Loucy (cell line): ENCODE data around the gene GIT1.

ENCODE experiments used
- H2AFZ ChIP-seq: fragments of 200-600 bp; sonication (generic); 2 replicates; pipeline ENCODE4 v1.6.0; 2016; ENCODE audit warnings: antibody characterized with exemption, mild to moderate bottlenecking, low read length, moderate library complexity
- H3F3A ChIP-seq: fragments of 200-600 bp; 2 replicates; pipeline ENCODE4 v1.6.0; 2016; ENCODE audit warnings: antibody characterized with exemption, low read depth, mild to moderate bottlenecking
- H3K27me3 ChIP-seq: fragments of 200-600 bp; sonication (generic); 2 replicates; pipeline ENCODE4 v1.6.1; 2014; ENCODE audit warnings: low read length, mild to moderate bottlenecking; ENCODE audit not compliant: insufficient read depth, poor library complexity, severe bottlenecking
- H3K36me3 ChIP-seq: fragments of 200-600 bp; sonication (generic); 2 replicates; pipeline ENCODE4 v1.6.1; 2016; ENCODE audit warnings: low read length; ENCODE audit not compliant: insufficient read depth
- H3K4me1 ChIP-seq: fragments of 200-600 bp; sonication (generic); 2 replicates; pipeline ENCODE4 v1.5.1; 2014; ENCODE audit warnings: low read length, mild to moderate bottlenecking; ENCODE audit not compliant: insufficient read depth, poor library complexity, severe bottlenecking
- H3K4me2 ChIP-seq: fragments of 200-600 bp; sonication (generic); 2 replicates; pipeline ENCODE4 v1.6.0; 2014; ENCODE audit warnings: antibody characterized with exemption, low read length, low read depth, mild to moderate bottlenecking; ENCODE audit not compliant: poor library complexity, severe bottlenecking
- H3K4me3 ChIP-seq: fragments of 200-600 bp; sonication (generic); 2 replicates; pipeline ENCODE4 v1.5.1; 2014; ENCODE audit warnings: low read length, mild to moderate bottlenecking, mixed read lengths; ENCODE audit not compliant: poor library complexity, severe bottlenecking
- H3K79me2 ChIP-seq: fragments of 200-600 bp; sonication (generic); 2 replicates; pipeline ENCODE4 v1.6.1; 2014; ENCODE audit warnings: low read length; ENCODE audit not compliant: insufficient read depth
- H3K9ac ChIP-seq: fragments of 200-600 bp; sonication (generic); 2 replicates; pipeline ENCODE4 v1.6.0; 2014; ENCODE audit warnings: mild to moderate bottlenecking, low read depth, low read length, moderate library complexity; ENCODE audit not compliant: poor library complexity, severe bottlenecking
- H3K9me2 ChIP-seq: fragments of 200-600 bp; sonication (generic); replicated peaks from 2 replicates; pipeline ENCODE4 v1.6.1; 2016; ENCODE audit warnings: low read depth, low read length, mixed read lengths
- H3K9me3 ChIP-seq: fragments of 200-600 bp; sonication (generic); 2 replicates; pipeline ENCODE4 v1.6.1; 2014; ENCODE audit warnings: mild to moderate bottlenecking, antibody characterized with exemption, low read length, low read depth; ENCODE audit not compliant: insufficient read depth
- H4K20me1 ChIP-seq: fragments of 200-600 bp; sonication (generic); 2 replicates; pipeline ENCODE4 v1.6.0; 2014; ENCODE audit warnings: antibody characterized with exemption, low read length, mild to moderate bottlenecking; ENCODE audit not compliant: insufficient read depth, poor library complexity, severe bottlenecking
- EZH2phosphoT487 ChIP-seq: fragments of 200-600 bp; IDR thresholded peaks from 2 replicates; pipeline ENCODE4 v1.6.1; 2018; ENCODE audit warnings: antibody characterized with exemption, mild to moderate bottlenecking, moderate library complexity, borderline replicate concordance
- TF ChIP-seq, protein P1 (sequence below): fragments of 200-600 bp; sonication (generic); conservative IDR thresholded peaks from 2 replicates; pipeline ENCODE4 v1.5.1; 2014; ENCODE audit warnings: mild to moderate bottlenecking, antibody characterized with exemption, low read length

GIT1 gene

DNA sequence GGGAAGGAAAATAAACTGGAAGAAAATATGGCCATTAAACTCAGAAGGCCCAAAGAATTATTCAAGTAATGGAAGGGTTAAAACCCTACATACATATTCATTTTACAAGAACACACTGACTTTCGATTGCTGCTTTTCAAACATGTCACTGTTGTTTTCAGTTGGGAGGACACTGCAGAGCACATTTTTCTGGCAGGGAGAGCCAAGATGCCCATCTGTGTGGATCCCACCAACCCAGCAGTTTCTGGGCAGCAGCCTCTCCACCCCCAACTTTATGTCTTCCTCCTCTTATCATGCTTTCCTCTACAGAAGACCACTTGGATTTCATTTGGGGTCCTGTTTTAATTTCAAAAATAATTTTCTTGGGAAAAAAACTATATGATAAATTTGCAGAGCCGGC lies 40.4 kb upstream of the GIT1 start:
- Histone ChIP-seq H3K27me3 (no peaks in the 10 kb centered on the region), H3K4me1 (no peaks in the 10 kb centered on the region), H2AFZ (no peak overlapping the region), H3K9ac (no peak overlapping the region), H3K4me3 (no peak overlapping the region), H4K20me1 (no peaks in the 10 kb centered on the region), H3K79me2 (no peaks in the 10 kb centered on the region), H3K36me3 (peaks cover 34% of the 10 kb centered on the region; the same call in 1 of the 2 replicates), H3K4me2 (no peak overlapping the region), H3K9me2 (no peaks in the 10 kb centered on the region), H3K9me3 (no peaks in the 10 kb centered on the region), H3F3A (no peaks in the 10 kb centered on the region)
- TF ChIP-seq, protein P1, sequence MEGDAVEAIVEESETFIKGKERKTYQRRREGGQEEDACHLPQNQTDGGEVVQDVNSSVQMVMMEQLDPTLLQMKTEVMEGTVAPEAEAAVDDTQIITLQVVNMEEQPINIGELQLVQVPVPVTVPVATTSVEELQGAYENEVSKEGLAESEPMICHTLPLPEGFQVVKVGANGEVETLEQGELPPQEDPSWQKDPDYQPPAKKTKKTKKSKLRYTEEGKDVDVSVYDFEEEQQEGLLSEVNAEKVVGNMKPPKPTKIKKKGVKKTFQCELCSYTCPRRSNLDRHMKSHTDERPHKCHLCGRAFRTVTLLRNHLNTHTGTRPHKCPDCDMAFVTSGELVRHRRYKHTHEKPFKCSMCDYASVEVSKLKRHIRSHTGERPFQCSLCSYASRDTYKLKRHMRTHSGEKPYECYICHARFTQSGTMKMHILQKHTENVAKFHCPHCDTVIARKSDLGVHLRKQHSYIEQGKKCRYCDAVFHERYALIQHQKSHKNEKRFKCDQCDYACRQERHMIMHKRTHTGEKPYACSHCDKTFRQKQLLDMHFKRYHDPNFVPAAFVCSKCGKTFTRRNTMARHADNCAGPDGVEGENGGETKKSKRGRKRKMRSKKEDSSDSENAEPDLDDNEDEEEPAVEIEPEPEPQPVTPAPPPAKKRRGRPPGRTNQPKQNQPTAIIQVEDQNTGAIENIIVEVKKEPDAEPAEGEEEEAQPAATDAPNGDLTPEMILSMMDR, result no peak
- no peak for TF ChIP-seq EZH2phosphoT487

DNA sequence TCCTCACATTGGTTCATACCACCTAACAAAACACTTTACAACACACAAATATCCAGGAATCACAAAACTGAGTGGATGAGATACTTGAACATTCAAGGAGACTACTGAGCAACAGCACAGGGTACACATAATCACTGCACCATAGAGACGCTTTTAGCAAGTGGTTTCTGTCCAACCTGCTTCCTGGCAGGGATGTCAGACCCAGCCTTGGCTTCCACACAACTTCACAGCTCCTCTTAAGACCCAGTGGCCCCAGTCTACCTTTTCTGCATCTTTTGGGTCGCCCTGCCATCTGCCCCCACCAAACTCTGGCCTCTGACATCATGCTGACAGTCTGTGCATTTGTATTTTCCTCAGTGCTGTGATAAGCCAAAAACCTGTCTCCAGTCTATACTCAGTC lies 39.2 kb upstream of the GIT1 start:
- H3K36me3 ChIP-seq, result peaks cover 32% of the 10 kb centered on the region; the same call in 1 of the 2 replicates
- no peaks in the 10 kb centered on the region for H3K9me2 ChIP-seq
- H4K20me1 ChIP-seq, result no peaks in the 10 kb centered on the region
- H3K9me3 ChIP-seq, result no peaks in the 10 kb centered on the region
- H3K27me3 ChIP-seq, result no peaks in the 10 kb centered on the region
- H3K4me2 ChIP-seq, result no peak overlapping the region
- no peak overlapping the region for H3K9ac ChIP-seq
- no peaks in the 10 kb centered on the region for H3K79me2 ChIP-seq
- no peak overlapping the region for H3K4me3 ChIP-seq
- no peak for TF ChIP-seq EZH2phosphoT487
- TF ChIP-seq, protein P1, result no peak
- H3F3A ChIP-seq, result no peaks in the 10 kb centered on the region
- no peak overlapping the region for H2AFZ ChIP-seq
- H3K4me1 ChIP-seq, result peaks cover 4% of the 10 kb centered on the region

DNA sequence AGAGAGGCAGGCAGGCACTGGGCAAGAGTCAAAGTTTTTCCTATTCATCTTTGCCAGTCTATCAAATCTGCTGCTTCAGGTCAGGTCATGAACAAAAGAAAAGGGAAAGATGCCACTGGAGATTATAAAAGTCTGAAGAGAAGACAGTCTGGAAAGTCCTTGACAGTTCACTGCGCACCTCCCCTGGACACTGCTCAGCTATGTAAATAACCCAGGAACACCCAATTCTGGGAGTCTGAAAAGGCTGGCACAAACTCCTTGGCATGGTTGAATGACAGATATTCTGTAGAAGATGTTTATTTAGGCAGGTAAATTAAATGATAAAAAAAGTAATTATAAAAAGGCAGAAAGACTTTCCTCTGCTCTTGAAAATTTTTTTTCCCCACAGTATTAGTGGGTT lies 38.5 kb upstream of the GIT1 start:
- Histone ChIP-seq H3F3A (no peaks in the 10 kb centered on the region), H3K27me3 (no peaks in the 10 kb centered on the region), H3K4me3 (no peak overlapping the region), H4K20me1 (no peaks in the 10 kb centered on the region), H3K9me3 (no peaks in the 10 kb centered on the region), H3K4me1 (peaks cover 4% of the 10 kb centered on the region), H3K4me2 (no peak overlapping the region), H3K79me2 (no peaks in the 10 kb centered on the region), H3K36me3 (peaks cover 27% of the 10 kb centered on the region; the same call in 1 of the 2 replicates), H2AFZ (no peak overlapping the region), H3K9ac (no peak overlapping the region), H3K9me2 (no peaks in the 10 kb centered on the region)
- TF ChIP-seq EZH2phosphoT487, result no peak
- TF ChIP-seq, protein P1, result no peak
